Gastroesophageal sphincter (tissue), 3 donors: ENCODE data around the gene TMPRSS4.

ENCODE experiments used
- EP300 ChIP-seq: sonication (generic); formaldehyde crosslinking; IDR thresholded peaks from one replicate; pipeline ENCODE4 v1.6.1; 2017; ENCODE audit warnings: antibody characterized with exemption, mild to moderate bottlenecking
- POLR2A ChIP-seq, 2 donors: fragments of 450-650 bp; IDR thresholded peaks; one replicate each; pipeline ENCODE4 v1.6.1; 2017; ENCODE audit warnings: antibody characterized with exemption in 2 of 2, mild to moderate bottlenecking in 2 of 2, moderate library complexity in 1 of 2
- POLR2AphosphoS5 ChIP-seq: sonication (generic); formaldehyde crosslinking; IDR thresholded peaks from one replicate; pipeline ENCODE4 v1.6.1; 2017; ENCODE audit warnings: antibody characterized with exemption
- TF ChIP-seq, protein P1 (sequence below), 4 experiments: fragments of 200-600 bp in 2 of 4; fragments of 450-650 bp in 2 of 4; sonication (generic) in 1 of 4; IDR thresholded peaks; one replicate each; pipeline ENCODE4 v1.5.1; 2017 to 2019; ENCODE audit warnings: antibody characterized with exemption in 4 of 4, mild to moderate bottlenecking in 2 of 4, moderate library complexity in 2 of 4

- TF ChIP-seq, protein P1, sequence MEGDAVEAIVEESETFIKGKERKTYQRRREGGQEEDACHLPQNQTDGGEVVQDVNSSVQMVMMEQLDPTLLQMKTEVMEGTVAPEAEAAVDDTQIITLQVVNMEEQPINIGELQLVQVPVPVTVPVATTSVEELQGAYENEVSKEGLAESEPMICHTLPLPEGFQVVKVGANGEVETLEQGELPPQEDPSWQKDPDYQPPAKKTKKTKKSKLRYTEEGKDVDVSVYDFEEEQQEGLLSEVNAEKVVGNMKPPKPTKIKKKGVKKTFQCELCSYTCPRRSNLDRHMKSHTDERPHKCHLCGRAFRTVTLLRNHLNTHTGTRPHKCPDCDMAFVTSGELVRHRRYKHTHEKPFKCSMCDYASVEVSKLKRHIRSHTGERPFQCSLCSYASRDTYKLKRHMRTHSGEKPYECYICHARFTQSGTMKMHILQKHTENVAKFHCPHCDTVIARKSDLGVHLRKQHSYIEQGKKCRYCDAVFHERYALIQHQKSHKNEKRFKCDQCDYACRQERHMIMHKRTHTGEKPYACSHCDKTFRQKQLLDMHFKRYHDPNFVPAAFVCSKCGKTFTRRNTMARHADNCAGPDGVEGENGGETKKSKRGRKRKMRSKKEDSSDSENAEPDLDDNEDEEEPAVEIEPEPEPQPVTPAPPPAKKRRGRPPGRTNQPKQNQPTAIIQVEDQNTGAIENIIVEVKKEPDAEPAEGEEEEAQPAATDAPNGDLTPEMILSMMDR (IDR thresholded peaks at IDR 0.05) = peak in 1 of 4 experiments; percentile 5
- TF ChIP-seq POLR2AphosphoS5 (no peak), EP300 (no peak), POLR2A (IDR thresholded peaks at IDR 0.05) (no peak)
These were observed 74.6 kb downstream of the TMPRSS4 start for GRCh38 chr11:118151431-118151830.
